ENCODE data around the gene FAM20C. TPM values are rescaled to one million over a fixed set of nuclear protein-coding genes. Genes with fewer than 3 reads are reported as not detected.

FAM20C gene
- total and polyA plus RNA-seq, 2 of the 8 experiments (the other 6 are each of a cell fraction or from before 2014, with no cell fraction given), result 9.5 to 34.8 TPM

DNA sequence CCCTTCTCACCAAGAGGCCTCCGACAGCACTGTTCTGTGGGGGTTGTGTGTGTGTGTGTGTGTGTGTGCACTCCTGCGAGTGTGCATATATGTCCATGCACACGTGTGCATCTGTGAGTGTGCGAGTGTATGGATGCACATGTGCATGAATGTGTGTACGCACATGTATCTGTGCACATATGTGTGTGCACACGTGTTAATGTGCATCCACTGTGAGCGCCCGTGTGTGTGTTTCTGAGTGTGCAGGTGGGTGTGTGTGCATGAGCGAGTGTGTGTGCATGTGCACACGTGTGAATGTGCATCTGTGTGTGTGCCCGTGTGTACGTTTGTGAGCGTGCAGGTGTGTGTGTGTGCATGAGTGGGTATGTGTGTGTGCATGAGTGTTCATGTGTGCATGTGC, 49.1 kb downstream of the FAM20C start:
- Histone ChIP-seq H3K4me3 (ENCODE audit: extremely low read depth in 1 of 4, insufficient read depth in 2 of 4, low read depth in 3 of 4, low read length in 4 of 4) (no peak overlapping the region), H4K91ac (replicated peaks; ENCODE audit: insufficient read length, low read length) (no peak overlapping the region), H3K27me3 (replicated peaks in 1 of 4; ENCODE audit: control insufficient read depth in 3 of 4, extremely low read depth in 1 of 4, insufficient read depth in 3 of 4, low read length in 3 of 4) (no peaks in the 10 kb centered on the region), H2AFZ (ENCODE audit: low read length) (no peak overlapping the region), H2BK5ac (ENCODE audit: low read depth, low read length) (no peak overlapping the region), H3K9me3 (ENCODE audit: insufficient read depth in 2 of 2, low read depth in 1 of 2, low read length in 1 of 2) (0 out of 4 replicates have a peak, but pooled peaks cover 0 to 6% of the 10 kb centered on the region in 2 experiments), H3K4ac (replicated peaks; ENCODE audit: insufficient read length, low read depth, low read length) (no peak overlapping the region), H3K4me1 (replicated peaks in 1 of 4; ENCODE audit: control insufficient read depth in 3 of 4, insufficient read depth in 4 of 4, low read length in 3 of 4) (peaks cover 0 to 4% (median 0%) of the 10 kb centered on the region in 4 experiments; a peak in 1 of 7 replicates), H3K27ac (ENCODE audit: low read depth, low read length) (no peak overlapping the region), H2BK12ac (ENCODE audit: low read depth, low read length) (0 out of 2 replicates have a peak overlapping the region, but pooled peaks have one; percentile 1), H2AK5ac (ENCODE audit: low read depth, low read length) (no peak overlapping the region), H3K9ac (replicated peaks in 1 of 4; ENCODE audit: extremely low read depth in 1 of 4, low read depth in 3 of 4, low read length in 3 of 4) (no peak overlapping the region), H3K23ac (ENCODE audit: insufficient read length) (no peak overlapping the region), H3K36me3 (ENCODE audit: control insufficient read depth in 2 of 4, insufficient read depth in 4 of 4, low read length in 3 of 4) (peaks cover 0 to 5% (median 0%) of the 10 kb centered on the region in 4 experiments; a peak in 4 of 8 replicates), H4K8ac (ENCODE audit: extremely low read depth, insufficient read depth, low read length) (no peak overlapping the region), H2BK20ac (ENCODE audit: low read length) (no peak overlapping the region), H3K79me2 (ENCODE audit: control insufficient read depth in 1 of 2, insufficient read depth in 2 of 2, low read length in 2 of 2) (peaks cover 0 to 10% of the 10 kb centered on the region in 2 experiments; a peak in 2 of 4 replicates), H3K23me2 (ENCODE audit: low read depth, low read length) (peaks cover 9% of the 10 kb centered on the region; the same call in 1 of the 2 replicates), H3K14ac (ENCODE audit: insufficient read length) (no peak overlapping the region), H3K56ac (replicated peaks; ENCODE audit: insufficient read length, low read depth, low read length) (no peak overlapping the region), H3K79me1 (ENCODE audit: low read depth, low read length) (peaks cover 3% of the 10 kb centered on the region; the same call in 1 of the 2 replicates), H4K20me1 (replicated peaks in 1 of 2; ENCODE audit: control insufficient read depth in 1 of 2, insufficient read depth in 2 of 2, low read length in 2 of 2) (peaks cover 0 to 13% of the 10 kb centered on the region in 2 experiments), H4K5ac (ENCODE audit: insufficient read length, low read depth, low read length) (no peak overlapping the region), H2BK15ac (ENCODE audit: low read length) (no peak overlapping the region), H3K18ac (ENCODE audit: extremely low read depth, low read length) (no peak overlapping the region), H3K4me2 (ENCODE audit: insufficient read depth in 1 of 2, low read depth in 2 of 2, low read length in 2 of 2) (no peak overlapping the region), H2BK120ac (replicated peaks; ENCODE audit: low read depth, low read length) (no peak overlapping the region)
- CTCF ChIA-PET (ENCODE audit: partially characterized antibody), result no interaction called here
- POLR2A ChIA-PET (ENCODE audit: partially characterized antibody), result interaction anchor here (0.6 kb wide), 1 partner anchor 24 kb away, joined by 3 read pairs; no protein-coding TSS in a partner anchor
- no peak for FAIRE-seq
- WGBS, 2 experiments (ENCODE audit: extremely low coverage in 1 of 2, insufficient coverage in 1 of 2, insufficient read length in 1 of 2, insufficient replicate concordance in 2 of 2, low coverage in 1 of 2, low lambda C conversion rate in 2 of 2, missing lambda C conversion rate in 1 of 2), result 87% methylated on average over 13 of the region's 13 CpGs; no CpG with 5 or more reads in 1 of the 2 experiments
- DNase-seq (ENCODE audit: low read depth in 1 of 2, low spot score in 2 of 2), result no peak
- TF ChIP-seq TBP (IDR thresholded peaks at IDR 0.05; ENCODE audit: low read depth, low read length) (no peak), CEBPB (IDR thresholded peaks at IDR 0.05; ENCODE audit: low read depth, low read length) (no peak)
